Endodermal cell (in vitro differentiated cells): Measurements from ENCODE around the gene CDCA3. TPM values are rescaled to one million over a fixed set of nuclear protein-coding genes. Genes with fewer than 3 reads are reported as not detected.

Experiments
- DNase-seq: peaks from one replicate; pipeline ENCODE4 v3.0.0-alpha.2; 2017
- H3K27ac ChIP-seq: 2 replicates; pipeline ENCODE4 v1.5.1; 2013; ENCODE audit warnings: mild to moderate bottlenecking, low read depth, low read length, moderate library complexity
- H3K27me3 ChIP-seq: 2 replicates; pipeline ENCODE4 v1.6.1; 2013; ENCODE audit warnings: mild to moderate bottlenecking, low read length, moderate library complexity; ENCODE audit not compliant: insufficient read depth, control insufficient read depth, poor library complexity, severe bottlenecking
- H3K36me3 ChIP-seq: 2 replicates; pipeline ENCODE4 v1.7.0; 2013; ENCODE audit warnings: mild to moderate bottlenecking, low read length, moderate library complexity; ENCODE audit not compliant: control insufficient read depth, insufficient read depth
- H3K4me1 ChIP-seq: one replicate; pipeline ENCODE4 v1.7.0; 2013; ENCODE audit warnings: low read length; ENCODE audit not compliant: control insufficient read depth, insufficient read depth
- H3K4me3 ChIP-seq: 2 replicates; pipeline ENCODE4 v1.5.1; 2013; ENCODE audit warnings: mild to moderate bottlenecking, low read length, moderate library complexity
- H3K9ac ChIP-seq: 2 replicates; pipeline ENCODE4 v1.6.1; 2013; ENCODE audit warnings: mild to moderate bottlenecking, low read length, moderate library complexity; ENCODE audit not compliant: poor library complexity, severe bottlenecking; ENCODE audit errors: extremely low read depth
- H3K9me3 ChIP-seq: 2 replicates; pipeline ENCODE4 v1.6.1; 2013; ENCODE audit warnings: mild to moderate bottlenecking, low read length, moderate library complexity; ENCODE audit not compliant: control insufficient read depth
- H3K27ac Mint-ChIP-seq: 2 replicates; pipeline ENCODE4 v1.8.0; 2020; ENCODE audit warnings: mixed read lengths
- H3K27me3 Mint-ChIP-seq: 2 replicates; pipeline ENCODE4 v1.8.0; 2021; ENCODE audit warnings: mild to moderate bottlenecking, mixed read lengths; ENCODE audit not compliant: insufficient read depth
- H3K36me3 Mint-ChIP-seq: 2 replicates; pipeline ENCODE4 v1.8.0; 2020; ENCODE audit warnings: low read depth, mixed read lengths
- H3K4me1 Mint-ChIP-seq: 2 replicates; pipeline ENCODE4 v1.8.0; 2020; ENCODE audit warnings: mixed read lengths
- H3K4me3 Mint-ChIP-seq: 2 replicates; pipeline ENCODE4 v1.8.0; 2020; ENCODE audit warnings: mild to moderate bottlenecking, moderate library complexity, mixed read lengths
- H3K9me3 Mint-ChIP-seq: 2 replicates; pipeline ENCODE4 v1.8.0; 2020; ENCODE audit warnings: mild to moderate bottlenecking, mixed read lengths
- WGBS, 2 experiments: methylation state at CpG; one replicate each; pipeline versions ENCODE4 v1.1.5 to v1.1.7; 2013; ENCODE audit warnings: missing lambda C conversion rate in 2 of 2, mixed read lengths in 1 of 2; ENCODE audit not compliant: insufficient coverage in 1 of 2, insufficient read length in 1 of 2; 5-methylcytosine and 5-hydroxymethylcytosine counted together
- total RNA-seq, 2 donors: library from RNA; stranded (reverse); fragmentation: NEBNext Ultra II Directional in 1 of 2; extraction: Animal tissue kit (Norgen Biotek cat#: 25700) in 1 of 2; gene quantifications; 2 replicates in 1 of 2; 3 replicates in 1 of 2; pipeline ENCODE4 v1.2.1, GENCODE V29; 2021
- TF ChIP-seq, protein P1 (sequence below): fragments of 200-600 bp; sonication (generic); conservative IDR thresholded peaks from 2 replicates; pipeline ENCODE4 v1.5.0; 2021; ENCODE audit warnings: antibody characterized with exemption, mild to moderate bottlenecking

Gene CDCA3
- total RNA-seq, 2 donors from 2014 or later: 53.1 to 63.9 TPM

DNA sequence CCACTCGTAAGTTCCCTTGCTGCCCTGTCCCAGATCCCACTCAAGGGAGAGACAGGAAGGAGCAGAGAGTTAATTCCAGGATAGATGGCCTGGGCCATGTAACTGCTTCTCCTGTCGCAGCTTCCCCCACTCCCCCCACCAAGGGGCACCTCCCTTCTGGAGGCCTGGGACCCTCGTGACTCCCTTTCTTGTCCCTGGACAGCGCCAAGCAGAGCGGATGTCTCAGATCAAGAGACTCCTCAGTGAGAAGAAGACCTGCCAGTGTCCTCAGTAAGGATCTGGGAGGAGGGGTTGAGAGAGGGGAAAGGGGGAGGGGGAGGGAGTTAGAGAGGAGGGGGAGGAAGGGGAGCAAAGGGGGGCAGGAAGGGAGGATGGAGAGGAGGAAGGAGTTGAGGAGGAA, 32.4 kb downstream of the CDCA3 start:
- H3K4me1 ChIP-seq: peaks cover 9% of the 10 kb centered on the region
- no peaks in the 10 kb centered on the region for H3K9me3 ChIP-seq
- no peaks in the 10 kb centered on the region for H3K9me3 Mint-ChIP-seq
- H3K36me3 ChIP-seq: no peaks in the 10 kb centered on the region
- no peaks in the 10 kb centered on the region for H3K36me3 Mint-ChIP-seq
- TF ChIP-seq, protein P1, sequence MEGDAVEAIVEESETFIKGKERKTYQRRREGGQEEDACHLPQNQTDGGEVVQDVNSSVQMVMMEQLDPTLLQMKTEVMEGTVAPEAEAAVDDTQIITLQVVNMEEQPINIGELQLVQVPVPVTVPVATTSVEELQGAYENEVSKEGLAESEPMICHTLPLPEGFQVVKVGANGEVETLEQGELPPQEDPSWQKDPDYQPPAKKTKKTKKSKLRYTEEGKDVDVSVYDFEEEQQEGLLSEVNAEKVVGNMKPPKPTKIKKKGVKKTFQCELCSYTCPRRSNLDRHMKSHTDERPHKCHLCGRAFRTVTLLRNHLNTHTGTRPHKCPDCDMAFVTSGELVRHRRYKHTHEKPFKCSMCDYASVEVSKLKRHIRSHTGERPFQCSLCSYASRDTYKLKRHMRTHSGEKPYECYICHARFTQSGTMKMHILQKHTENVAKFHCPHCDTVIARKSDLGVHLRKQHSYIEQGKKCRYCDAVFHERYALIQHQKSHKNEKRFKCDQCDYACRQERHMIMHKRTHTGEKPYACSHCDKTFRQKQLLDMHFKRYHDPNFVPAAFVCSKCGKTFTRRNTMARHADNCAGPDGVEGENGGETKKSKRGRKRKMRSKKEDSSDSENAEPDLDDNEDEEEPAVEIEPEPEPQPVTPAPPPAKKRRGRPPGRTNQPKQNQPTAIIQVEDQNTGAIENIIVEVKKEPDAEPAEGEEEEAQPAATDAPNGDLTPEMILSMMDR: no peak
- H3K27ac Mint-ChIP-seq: peak overlapping the region; percentile 68
- peaks cover 80% of the 10 kb centered on the region for H3K27me3 Mint-ChIP-seq
- H3K27ac ChIP-seq: peak overlapping the region; percentile 58
- peaks cover 35% of the 10 kb centered on the region for H3K27me3 ChIP-seq
- 92% methylated on average over 5 of the region's 5 CpGs; no CpG with 5 or more reads in 1 of the 2 experiments for WGBS, 2 experiments
- H3K9ac ChIP-seq: no peak overlapping the region
- H3K4me1 Mint-ChIP-seq: peaks cover 52% of the 10 kb centered on the region
- DNase-seq: no peak
- H3K4me3 Mint-ChIP-seq: no peak overlapping the region
- H3K4me3 ChIP-seq: no peak overlapping the region

DNA sequence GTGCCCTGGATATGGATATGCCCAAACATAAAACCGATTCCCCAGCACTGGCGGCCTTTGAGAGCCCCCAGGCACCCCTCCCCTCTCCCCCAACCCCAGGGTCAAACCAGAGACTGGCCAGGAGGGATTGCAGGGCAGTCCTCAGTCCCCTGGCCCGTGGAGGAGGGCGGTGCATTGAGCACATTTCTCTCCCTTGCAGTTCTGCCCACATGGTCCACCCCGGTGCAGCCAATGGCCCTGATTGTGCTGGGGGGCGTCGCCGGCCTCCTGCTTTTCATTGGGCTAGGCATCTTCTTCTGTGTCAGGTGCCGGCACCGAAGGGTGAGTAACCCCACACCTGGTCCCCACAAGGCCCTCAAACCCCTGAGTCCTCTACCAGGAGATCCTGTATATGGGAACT, 32.9 kb downstream of the CDCA3 start:
- DNase-seq: peak; percentile 90
- Histone ChIP-seq H3K9me3 (no peaks in the 10 kb centered on the region), H3K4me1 (peaks cover 9% of the 10 kb centered on the region), H3K4me3 (no peak overlapping the region), H3K27ac (peak overlapping the region; percentile 58), H3K9ac (no peak overlapping the region), H3K27me3 (peaks cover 33% of the 10 kb centered on the region), H3K36me3 (no peaks in the 10 kb centered on the region)
- TF ChIP-seq, protein P1: no peak
- Mint-ChIP-seq H3K36me3 (no peaks in the 10 kb centered on the region), H3K4me1 (peaks cover 52% of the 10 kb centered on the region), H3K9me3 (no peaks in the 10 kb centered on the region), H3K4me3 (no peak overlapping the region), H3K27ac (peak overlapping the region; percentile 68), H3K27me3 (peaks cover 80% of the 10 kb centered on the region)
- WGBS, 2 experiments: 75 to 85% methylated on average over 7 to 10 of the region's 10 CpGs

DNA sequence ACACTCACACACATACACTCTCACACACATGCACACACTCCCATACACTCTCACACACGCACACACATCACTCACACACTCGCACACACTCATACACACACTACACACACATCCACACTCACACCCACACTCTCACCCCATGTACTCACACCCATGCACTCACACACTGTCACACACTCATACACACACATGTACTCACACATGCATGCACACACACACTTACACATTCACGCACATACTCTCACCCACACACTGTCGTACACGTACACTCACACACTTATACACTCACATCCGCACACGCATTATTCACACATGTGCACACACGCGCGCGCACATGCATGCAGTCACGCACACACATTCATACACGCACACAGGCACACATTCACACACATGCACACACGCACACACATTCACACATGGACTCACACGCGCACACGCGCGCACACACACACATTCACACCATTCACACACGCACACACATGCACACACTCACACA, 33.4 kb downstream of the CDCA3 start:
- TF ChIP-seq, protein P1: no peak
- no peak overlapping the region for H3K4me3 ChIP-seq
- WGBS, 2 experiments: 89 to 97% methylated on average over 13 to 20 of the region's 20 CpGs
- no peak overlapping the region for H3K27ac ChIP-seq
- Mint-ChIP-seq H3K4me3 (no peak overlapping the region), H3K27ac (no peak overlapping the region), H3K36me3 (no peaks in the 10 kb centered on the region), H3K27me3 (peaks cover 77% of the 10 kb centered on the region), H3K4me1 (peaks cover 47% of the 10 kb centered on the region), H3K9me3 (no peaks in the 10 kb centered on the region)
- peaks cover 9% of the 10 kb centered on the region for H3K4me1 ChIP-seq
- peak; percentile 37 for DNase-seq
- no peak overlapping the region for H3K9ac ChIP-seq
- H3K27me3 ChIP-seq: peaks cover 28% of the 10 kb centered on the region
- H3K36me3 ChIP-seq: no peaks in the 10 kb centered on the region
- H3K9me3 ChIP-seq: no peaks in the 10 kb centered on the region
